Liver (tissue), 9 donors: Measurements from ENCODE around the gene HOXA3. TPM values are rescaled to one million over a fixed set of nuclear protein-coding genes. Genes with fewer than 3 reads are reported as not detected.
A peak's percentile ranks its signal among the peaks of the same experiment; 100 is the strongest.

ENCODE experiments used
- DNase-seq: peaks from one replicate; pipeline ENCODE4 v3.0.0-alpha.2; 2017; ENCODE audit warnings: low spot score
- H3K27ac ChIP-seq, 2 donors: one replicate each; pipeline ENCODE4 v1.7.0; 2013; ENCODE audit warnings: inconsistent platforms in 2 of 2, low read length in 2 of 2, control low read depth in 1 of 2, low read depth in 1 of 2, mild to moderate bottlenecking in 1 of 2
- H3K27me3 ChIP-seq, 4 donors: one replicate each; pipeline versions ENCODE4 v1.6.1 to v1.7.0; 2013; ENCODE audit warnings: low read length in 3 of 4, inconsistent platforms in 1 of 4, mild to moderate bottlenecking in 1 of 4, moderate library complexity in 1 of 4; ENCODE audit not compliant: control insufficient read depth in 4 of 4, insufficient read depth in 4 of 4
- H3K36me3 ChIP-seq, 4 donors: one replicate each; pipeline versions ENCODE4 v1.6.1 to v1.7.0; 2013; ENCODE audit warnings: low read length in 3 of 4, mild to moderate bottlenecking in 3 of 4, low read depth in 1 of 4, moderate library complexity in 1 of 4; ENCODE audit not compliant: control insufficient read depth in 4 of 4, insufficient read depth in 3 of 4
- H3K4me1 ChIP-seq, 4 donors: one replicate each; pipeline versions ENCODE4 v1.6.1 to v1.7.0; 2013; ENCODE audit warnings: low read length in 3 of 4, mild to moderate bottlenecking in 3 of 4, moderate library complexity in 1 of 4; ENCODE audit not compliant: control insufficient read depth in 4 of 4, insufficient read depth in 4 of 4
- H3K4me3 ChIP-seq, 3 donors: one replicate each; pipeline versions ENCODE4 v1.6.1 to v1.7.0; 2013; ENCODE audit warnings: low read length in 3 of 3, control low read depth in 1 of 3, low read depth in 1 of 3, mild to moderate bottlenecking in 1 of 3
- H3K9ac ChIP-seq, 2 donors: one replicate each; pipeline ENCODE4 v1.7.0; 2013; ENCODE audit warnings: low read length in 2 of 2, mild to moderate bottlenecking in 2 of 2, moderate library complexity in 2 of 2, control low read depth in 1 of 2, low read depth in 1 of 2
- H3K9me3 ChIP-seq, 4 donors: one replicate each; pipeline versions ENCODE4 v1.6.1 to v1.7.0; 2013; ENCODE audit warnings: low read length in 3 of 4; ENCODE audit not compliant: control insufficient read depth in 4 of 4
- FOXA1 ChIP-seq: IDR thresholded peaks from 2 replicates; pipeline ENCODE4 v1.6.1; 2016; ENCODE audit warnings: antibody characterized with exemption
- FOXA2 ChIP-seq: IDR thresholded peaks from 2 replicates; pipeline ENCODE4 v1.6.1; 2016; ENCODE audit warnings: antibody characterized with exemption
- GABPA ChIP-seq, 2 donors: IDR thresholded peaks in 1 of 2; conservative IDR thresholded peaks in 1 of 2; 2 replicates each; pipeline ENCODE4 v1.6.1; 2016; ENCODE audit warnings: antibody characterized with exemption in 2 of 2, mild to moderate bottlenecking in 1 of 2, moderate library complexity in 1 of 2
- HNF4A ChIP-seq, 2 donors: conservative IDR thresholded peaks; 2 replicates each; pipeline ENCODE4 v1.6.1; 2016; ENCODE audit warnings: antibody characterized with exemption in 2 of 2, mild to moderate bottlenecking in 2 of 2
- HNF4G ChIP-seq: IDR thresholded peaks from 2 replicates; pipeline ENCODE4 v1.6.1; 2016; ENCODE audit warnings: antibody characterized with exemption
- JUND ChIP-seq, 2 donors: IDR thresholded peaks; 2 replicates each; pipeline ENCODE4 v1.6.1; 2016; ENCODE audit warnings: antibody characterized with exemption in 2 of 2
- NR2F2 ChIP-seq: IDR thresholded peaks from 2 replicates; pipeline ENCODE4 v1.6.1; 2016; ENCODE audit warnings: antibody characterized with exemption
- SP1 ChIP-seq: IDR thresholded peaks from 2 replicates; pipeline ENCODE4 v1.6.1; 2018; ENCODE audit warnings: antibody characterized with exemption, mild to moderate bottlenecking
- TAF1 ChIP-seq: conservative IDR thresholded peaks from 2 replicates; pipeline ENCODE4 v1.6.1; 2016; ENCODE audit warnings: antibody characterized with exemption, mild to moderate bottlenecking
- YY1 ChIP-seq: IDR thresholded peaks from 2 replicates; pipeline ENCODE4 v1.6.1; 2016; ENCODE audit warnings: antibody characterized with exemption, mild to moderate bottlenecking
- WGBS: extraction: QIAGEN DNeasy Blood & Tissue Kit; methylation state at CpG from one replicate; pipeline ENCODE4 v1.1.7; 2013; 5-methylcytosine and 5-hydroxymethylcytosine counted together
- polyA plus RNA-seq, 2 donors: library from polyadenylated mRNA; stranded (reverse) in 1 of 2; unstranded in 1 of 2; fragments of 200-250 nt in 1 of 2; fragments of >200 nt in 1 of 2; fragmentation: Nextera tagmentation in 1 of 2; extraction: Ambion mirVana in 1 of 2; gene quantifications; one replicate each; pipeline versions ENCODE4 v1.2.1 to v1.2.3, GENCODE V29; 2013 to 2015
- total RNA-seq, 2 donors: library from RNA; depleted of rRNA; stranded (reverse); fragments of >200 nt; gene quantifications; one replicate each; pipeline ENCODE4 v1.2.3, GENCODE V29; 2014
- TF ChIP-seq, protein P1 (sequence below): IDR thresholded peaks from 2 replicates; pipeline ENCODE4 v1.6.1; 2016; ENCODE audit warnings: antibody characterized with exemption
- TF ChIP-seq, protein P2 (sequence below): IDR thresholded peaks from 2 replicates; pipeline ENCODE4 v1.6.1; 2016; ENCODE audit warnings: antibody characterized with exemption, mild to moderate bottlenecking
- TF ChIP-seq, protein P3 (sequence below): IDR thresholded peaks from 2 replicates; pipeline ENCODE4 v1.6.1; 2016; ENCODE audit warnings: antibody characterized with exemption
- TF ChIP-seq, protein P4 (sequence below): IDR thresholded peaks from 2 replicates; pipeline ENCODE4 v1.6.1; 2016; ENCODE audit warnings: antibody characterized with exemption
- TF ChIP-seq, protein P5 (sequence below): fragments of 150-350 bp; IDR thresholded peaks from 2 replicates; pipeline ENCODE4 v1.5.1; 2017; ENCODE audit warnings: improper control_type of control experiment, low read depth, low read length; ENCODE audit not compliant: missing input control
- donor health status: healthy.
- donor health status: healthy.
- donor health status: healthy.
- donor health status: healthy.
- donor health status: healthy.

Gene HOXA3
- total and polyA plus RNA-seq, 4 donors: 0.11 to 0.28 (median 0.20) TPM

DNA sequence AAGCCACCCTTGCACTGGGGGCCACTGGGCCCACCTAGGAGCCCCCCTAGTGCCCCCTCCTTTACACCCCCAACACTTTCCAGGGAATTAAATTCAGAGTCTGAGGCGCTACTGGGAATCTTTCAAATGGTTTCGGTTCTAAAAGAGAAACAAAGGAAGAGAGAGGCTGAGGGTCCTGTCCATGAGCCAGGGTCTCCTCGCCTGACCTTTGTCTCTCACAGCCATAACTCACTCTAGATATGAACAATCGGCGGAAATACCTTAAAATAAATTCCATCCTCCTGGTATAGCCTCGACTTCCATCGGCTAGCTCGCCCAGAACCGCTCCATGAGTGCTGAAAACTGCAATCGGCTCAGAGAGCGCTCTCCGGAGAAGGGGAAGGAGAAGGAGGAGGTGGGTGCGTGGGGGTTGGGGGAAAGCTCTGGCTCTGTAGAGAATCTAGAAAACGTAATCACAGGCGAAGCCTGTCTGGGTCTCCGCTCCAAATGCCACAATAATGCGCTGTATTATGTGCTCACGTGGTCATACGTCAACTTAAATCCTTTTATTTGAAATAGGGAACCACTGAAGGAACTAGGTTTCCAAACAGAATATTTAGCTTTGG is 34.4 kb downstream of the HOXA3 start:
- Histone ChIP-seq H3K27me3 (peaks cover 0 to 16% (median 7%) of the 10 kb centered on the region in 4 donors), H3K9ac (peak overlapping the region in 1 of 2 donors; percentile 52), H3K36me3 (no peaks in the 10 kb centered on the region), H3K4me3 (peak overlapping the region in 1 of 3 donors; percentile 0), H3K27ac (peak overlapping the region; percentile 23 to 44), H3K4me1 (peaks cover 2 to 16% (median 9%) of the 10 kb centered on the region in 4 donors), H3K9me3 (no peaks in the 10 kb centered on the region)
- no peak for DNase-seq
- TF ChIP-seq SP1 (no peak), NR2F2 (peak; percentile 84)
- TF ChIP-seq, protein P1, sequence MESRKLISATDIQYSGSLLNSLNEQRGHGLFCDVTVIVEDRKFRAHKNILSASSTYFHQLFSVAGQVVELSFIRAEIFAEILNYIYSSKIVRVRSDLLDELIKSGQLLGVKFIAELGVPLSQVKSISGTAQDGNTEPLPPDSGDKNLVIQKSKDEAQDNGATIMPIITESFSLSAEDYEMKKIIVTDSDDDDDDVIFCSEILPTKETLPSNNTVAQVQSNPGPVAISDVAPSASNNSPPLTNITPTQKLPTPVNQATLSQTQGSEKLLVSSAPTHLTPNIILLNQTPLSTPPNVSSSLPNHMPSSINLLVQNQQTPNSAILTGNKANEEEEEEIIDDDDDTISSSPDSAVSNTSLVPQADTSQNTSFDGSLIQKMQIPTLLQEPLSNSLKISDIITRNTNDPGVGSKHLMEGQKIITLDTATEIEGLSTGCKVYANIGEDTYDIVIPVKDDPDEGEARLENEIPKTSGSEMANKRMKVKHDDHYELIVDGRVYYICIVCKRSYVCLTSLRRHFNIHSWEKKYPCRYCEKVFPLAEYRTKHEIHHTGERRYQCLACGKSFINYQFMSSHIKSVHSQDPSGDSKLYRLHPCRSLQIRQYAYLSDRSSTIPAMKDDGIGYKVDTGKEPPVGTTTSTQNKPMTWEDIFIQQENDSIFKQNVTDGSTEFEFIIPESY: no peak
- 22% methylated on average over 19 of the region's 19 CpGs for WGBS

DNA sequence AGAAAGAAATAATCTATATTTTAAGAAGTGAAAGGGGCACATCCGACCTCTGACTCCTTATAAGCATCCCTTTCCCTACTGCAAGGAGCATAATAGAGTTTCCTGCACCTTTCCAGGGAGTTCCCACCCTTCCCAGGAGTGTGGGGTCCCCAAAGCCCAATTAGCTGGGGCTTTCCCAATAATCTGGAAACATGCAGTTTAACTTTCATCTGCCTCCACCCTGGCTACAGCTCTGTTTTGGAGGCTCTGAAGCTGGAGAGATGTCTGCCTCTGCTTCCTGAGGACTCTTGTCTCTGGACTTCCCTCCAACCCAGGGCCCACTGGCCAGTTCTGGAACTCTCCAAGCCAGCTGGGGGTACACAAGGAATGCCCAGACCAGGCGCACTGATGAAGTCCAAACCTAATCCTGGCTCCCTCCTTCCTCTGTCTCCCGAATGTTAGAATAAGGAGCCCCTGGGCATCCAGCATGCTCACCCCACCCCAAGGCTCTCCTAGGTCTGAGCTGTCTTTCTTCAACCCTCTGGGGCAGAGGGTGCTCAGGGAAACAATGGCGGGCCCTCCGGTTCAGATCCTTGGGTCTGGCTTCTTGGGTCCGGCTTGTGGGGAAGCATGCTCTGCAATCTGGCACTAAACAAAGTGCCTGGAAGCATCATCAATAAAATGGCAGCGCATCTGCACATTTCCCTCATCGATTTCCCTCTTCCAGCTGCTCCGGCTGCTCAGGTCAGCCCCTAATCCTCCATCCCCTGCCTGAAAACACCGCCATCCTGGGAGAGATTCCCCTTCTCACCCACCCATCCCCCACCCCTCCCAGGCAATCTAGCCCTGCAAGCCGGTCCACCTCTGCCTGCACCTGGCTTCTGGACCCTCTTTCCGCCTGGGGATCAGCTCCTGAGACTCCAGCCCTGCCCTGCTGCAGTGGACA is 35.2 kb downstream of the HOXA3 start:
- Histone ChIP-seq H3K27ac (peak overlapping the region; percentile 23 to 44), H3K36me3 (no peaks in the 10 kb centered on the region), H3K27me3 (peaks cover 0 to 16% (median 7%) of the 10 kb centered on the region in 4 donors), H3K9me3 (no peaks in the 10 kb centered on the region), H3K4me1 (peaks cover 0 to 8% (median 5%) of the 10 kb centered on the region in 4 donors), H3K9ac (no peak overlapping the region), H3K4me3 (peak overlapping the region in 1 of 3 donors; percentile 0)
- TF ChIP-seq FOXA2: no peak
- no peak for TF ChIP-seq YY1
- no peak for TF ChIP-seq JUND (IDR thresholded peaks at IDR 0.05)
- no peak for TF ChIP-seq NR2F2
- no peak for TF ChIP-seq GABPA (IDR thresholded peaks at IDR 0.05 in 1 of 2, conservative IDR thresholded peaks at IDR 0.05 in 1 of 2)
- TF ChIP-seq, protein P2, sequence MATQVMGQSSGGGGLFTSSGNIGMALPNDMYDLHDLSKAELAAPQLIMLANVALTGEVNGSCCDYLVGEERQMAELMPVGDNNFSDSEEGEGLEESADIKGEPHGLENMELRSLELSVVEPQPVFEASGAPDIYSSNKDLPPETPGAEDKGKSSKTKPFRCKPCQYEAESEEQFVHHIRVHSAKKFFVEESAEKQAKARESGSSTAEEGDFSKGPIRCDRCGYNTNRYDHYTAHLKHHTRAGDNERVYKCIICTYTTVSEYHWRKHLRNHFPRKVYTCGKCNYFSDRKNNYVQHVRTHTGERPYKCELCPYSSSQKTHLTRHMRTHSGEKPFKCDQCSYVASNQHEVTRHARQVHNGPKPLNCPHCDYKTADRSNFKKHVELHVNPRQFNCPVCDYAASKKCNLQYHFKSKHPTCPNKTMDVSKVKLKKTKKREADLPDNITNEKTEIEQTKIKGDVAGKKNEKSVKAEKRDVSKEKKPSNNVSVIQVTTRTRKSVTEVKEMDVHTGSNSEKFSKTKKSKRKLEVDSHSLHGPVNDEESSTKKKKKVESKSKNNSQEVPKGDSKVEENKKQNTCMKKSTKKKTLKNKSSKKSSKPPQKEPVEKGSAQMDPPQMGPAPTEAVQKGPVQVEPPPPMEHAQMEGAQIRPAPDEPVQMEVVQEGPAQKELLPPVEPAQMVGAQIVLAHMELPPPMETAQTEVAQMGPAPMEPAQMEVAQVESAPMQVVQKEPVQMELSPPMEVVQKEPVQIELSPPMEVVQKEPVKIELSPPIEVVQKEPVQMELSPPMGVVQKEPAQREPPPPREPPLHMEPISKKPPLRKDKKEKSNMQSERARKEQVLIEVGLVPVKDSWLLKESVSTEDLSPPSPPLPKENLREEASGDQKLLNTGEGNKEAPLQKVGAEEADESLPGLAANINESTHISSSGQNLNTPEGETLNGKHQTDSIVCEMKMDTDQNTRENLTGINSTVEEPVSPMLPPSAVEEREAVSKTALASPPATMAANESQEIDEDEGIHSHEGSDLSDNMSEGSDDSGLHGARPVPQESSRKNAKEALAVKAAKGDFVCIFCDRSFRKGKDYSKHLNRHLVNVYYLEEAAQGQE: no peak
- TF ChIP-seq, protein P3, sequence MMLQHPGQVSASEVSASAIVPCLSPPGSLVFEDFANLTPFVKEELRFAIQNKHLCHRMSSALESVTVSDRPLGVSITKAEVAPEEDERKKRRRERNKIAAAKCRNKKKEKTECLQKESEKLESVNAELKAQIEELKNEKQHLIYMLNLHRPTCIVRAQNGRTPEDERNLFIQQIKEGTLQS: no peak
- TF ChIP-seq HNF4G: no peak
- TF ChIP-seq SP1: no peak
- TF ChIP-seq, protein P1: no peak
- TF ChIP-seq, protein P4, sequence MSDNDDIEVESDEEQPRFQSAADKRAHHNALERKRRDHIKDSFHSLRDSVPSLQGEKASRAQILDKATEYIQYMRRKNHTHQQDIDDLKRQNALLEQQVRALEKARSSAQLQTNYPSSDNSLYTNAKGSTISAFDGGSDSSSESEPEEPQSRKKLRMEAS: no peak
- no peak for TF ChIP-seq TAF1
- TF ChIP-seq, protein P5, sequence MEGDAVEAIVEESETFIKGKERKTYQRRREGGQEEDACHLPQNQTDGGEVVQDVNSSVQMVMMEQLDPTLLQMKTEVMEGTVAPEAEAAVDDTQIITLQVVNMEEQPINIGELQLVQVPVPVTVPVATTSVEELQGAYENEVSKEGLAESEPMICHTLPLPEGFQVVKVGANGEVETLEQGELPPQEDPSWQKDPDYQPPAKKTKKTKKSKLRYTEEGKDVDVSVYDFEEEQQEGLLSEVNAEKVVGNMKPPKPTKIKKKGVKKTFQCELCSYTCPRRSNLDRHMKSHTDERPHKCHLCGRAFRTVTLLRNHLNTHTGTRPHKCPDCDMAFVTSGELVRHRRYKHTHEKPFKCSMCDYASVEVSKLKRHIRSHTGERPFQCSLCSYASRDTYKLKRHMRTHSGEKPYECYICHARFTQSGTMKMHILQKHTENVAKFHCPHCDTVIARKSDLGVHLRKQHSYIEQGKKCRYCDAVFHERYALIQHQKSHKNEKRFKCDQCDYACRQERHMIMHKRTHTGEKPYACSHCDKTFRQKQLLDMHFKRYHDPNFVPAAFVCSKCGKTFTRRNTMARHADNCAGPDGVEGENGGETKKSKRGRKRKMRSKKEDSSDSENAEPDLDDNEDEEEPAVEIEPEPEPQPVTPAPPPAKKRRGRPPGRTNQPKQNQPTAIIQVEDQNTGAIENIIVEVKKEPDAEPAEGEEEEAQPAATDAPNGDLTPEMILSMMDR: no peak
- no peak for TF ChIP-seq FOXA1
- no peak for TF ChIP-seq HNF4A (conservative IDR thresholded peaks at IDR 0.05)
- DNase-seq: no peak
- 28% methylated on average over 12 of the region's 12 CpGs for WGBS
